MCF 10A (cell line): ENCODE results near the gene TRIM62. TPM values are rescaled to one million over a fixed set of nuclear protein-coding genes. Genes with fewer than 3 reads are reported as not detected.
"Not testable (repeated sequence)": the region's sequence is repeated elsewhere in the genome, so short reads cannot be mapped to it uniquely, and the experiment has no call there.

ENCODE experiments used
- BruUV-seq: library from RNA; stranded (reverse); fragments of 400-500 nt; replicated peaks from 2 replicates; lab custom pipeline; 2021; lab: Mats Ljungman, UMichigan
- CTCF ChIA-PET: fragments of 300-600 bp; sonication (Branson Sonifier 250); formaldehyde crosslinking; extraction: SDS; loops from one replicate; lab custom pipeline; 2021; ENCODE audit warnings: antibody characterized with exemption, inconsistent platforms; lab: Yijun Ruan, JAX
- POLR2A ChIA-PET: fragments of 300-600, 350-650 bp; sonication (Branson Sonifier 250); formaldehyde crosslinking; extraction: SDS; loops from one replicate; lab custom pipeline; 2020; ENCODE audit warnings: antibody characterized with exemption, inconsistent platforms; lab: Yijun Ruan, JAX
- DNase-seq: peaks from one replicate; pipeline ENCODE4 v3.0.0-alpha.2; 2018; ENCODE audit not compliant: unreplicated experiment
- H3K27ac Mint-ChIP-seq: one replicate; pipeline ENCODE4 v1.8.0; 2022; ENCODE audit warnings: mild to moderate bottlenecking, low read depth, mixed read lengths; ENCODE audit not compliant: unreplicated experiment
- H3K27me3 Mint-ChIP-seq: one replicate; pipeline ENCODE4 v1.8.0; 2022; ENCODE audit warnings: mixed read lengths; ENCODE audit not compliant: insufficient read depth, unreplicated experiment
- H3K36me3 Mint-ChIP-seq: one replicate; pipeline ENCODE4 v1.8.0; 2022; ENCODE audit warnings: mild to moderate bottlenecking, moderate library complexity, mixed read lengths; ENCODE audit not compliant: insufficient read depth, unreplicated experiment
- H3K4me1 Mint-ChIP-seq: one replicate; pipeline ENCODE4 v1.8.0; 2022; ENCODE audit warnings: mixed read lengths; ENCODE audit not compliant: insufficient read depth, unreplicated experiment
- H3K4me3 Mint-ChIP-seq: one replicate; pipeline ENCODE4 v1.8.0; 2022; ENCODE audit warnings: mild to moderate bottlenecking, moderate library complexity, mixed read lengths; ENCODE audit not compliant: unreplicated experiment
- H3K9me3 Mint-ChIP-seq: one replicate; pipeline ENCODE4 v1.8.0; 2022; ENCODE audit warnings: mixed read lengths; ENCODE audit not compliant: unreplicated experiment
- CTCF ChIP-seq: fragments of 200-600 bp; IDR thresholded peaks from one replicate; pipeline ENCODE4 v1.8.0; 2022; ENCODE audit warnings: antibody characterized with exemption, mild to moderate bottlenecking; ENCODE audit not compliant: unreplicated experiment
- intact Hi-C: fragments of 100-400 bp; cut with micrococcal nuclease; formaldehyde crosslinking; loops from 2 replicates; pipeline ENCODE4 v1.14.1; 2022
- total RNA-seq: library from RNA; stranded (reverse); gene quantifications from 2 replicates; pipeline ENCODE4 v1.2.3, GENCODE V29; 2022

The TRIM62 gene
- total RNA-seq, 1 experiment from 2014 or later = 2.4 TPM

GRCh38 chr1:33137800-33138199 is 44.0 kb downstream of the TRIM62 start:
- ChIA-PET CTCF (interaction anchor here (0.6 to 1.6 kb wide), 4 partner anchors 11 to 152 kb away, joined by 3 to 4 read pairs (median 3); no protein-coding TSS in a partner anchor), POLR2A (no interaction called here)
- TF ChIP-seq CTCF = peak; percentile 12
- Mint-ChIP-seq H3K4me1 (no peaks in the 10 kb centered on the region), H3K27me3 (peaks cover 12% of the 10 kb centered on the region), H3K4me3 (no peak overlapping the region), H3K9me3 (no peaks in the 10 kb centered on the region), H3K27ac (no peak overlapping the region), H3K36me3 (no peaks in the 10 kb centered on the region)
- no TSS peak for BruUV-seq
- intact Hi-C loops = no loop called here
- no peak for DNase-seq

GRCh38 chr1:33136041-33136440 is 45.8 kb downstream of the TRIM62 start:
- H3K27ac Mint-ChIP-seq, BruUV-seq, intact Hi-C loops, H3K9me3 Mint-ChIP-seq, H3K36me3 Mint-ChIP-seq, POLR2A ChIA-PET, H3K4me1 Mint-ChIP-seq, DNase-seq, H3K4me3 Mint-ChIP-seq: not testable (repeated sequence)
- peaks cover 12% of the 10 kb centered on the region for H3K27me3 Mint-ChIP-seq
- CTCF ChIA-PET = interaction anchor here (0.6 kb wide), 1 partner anchor 42 kb away, joined by 3 read pairs; no protein-coding TSS in a partner anchor

GRCh38 chr1:33133478-33134105 is 48.3 kb downstream of the TRIM62 start:
- no peak for DNase-seq
- BruUV-seq = no TSS peak
- Mint-ChIP-seq H3K9me3 (no peaks in the 10 kb centered on the region), H3K4me3 (no peak overlapping the region), H3K4me1 (peaks cover 22% of the 10 kb centered on the region), H3K36me3 (no peaks in the 10 kb centered on the region), H3K27ac (no peak overlapping the region), H3K27me3 (peaks cover 12% of the 10 kb centered on the region)
- ChIA-PET POLR2A (no interaction called here), CTCF (interaction anchor here (0.6 to 1.0 kb wide), 3 partner anchors 16 to 322 kb away, joined by 3 to 4 read pairs (median 3); no protein-coding TSS in a partner anchor)
- intact Hi-C loops = no loop called here
- no peak for TF ChIP-seq CTCF

GRCh38 chr1:33132549-33132948 is 49.3 kb downstream of the TRIM62 start:
- ChIA-PET CTCF (no interaction called here), POLR2A (no interaction called here)
- intact Hi-C loops = no loop called here
- Mint-ChIP-seq H3K27me3 (peaks cover 12% of the 10 kb centered on the region), H3K9me3 (no peaks in the 10 kb centered on the region), H3K27ac (no peak overlapping the region), H3K4me3 (no peak overlapping the region), H3K4me1 (peaks cover 24% of the 10 kb centered on the region), H3K36me3 (no peaks in the 10 kb centered on the region)
- no peak for TF ChIP-seq CTCF
- BruUV-seq = no TSS peak
- DNase-seq = no peak
